NCI-H524 treated with DMSO at 0.1 percent for 48 hours (cell line): ENCODE results near the gene TNK2.
"Not testable (repeated sequence)": the region's sequence is repeated elsewhere in the genome, so short reads cannot be mapped to it uniquely, and the experiment has no call there.

ENCODE experiments used
- DNase-seq: peaks from one replicate; lab custom pipeline; 2025; lab: John Stamatoyannopoulos, UW

TNK2 gene

GRCh38 chr3:195907934-195908693 lies at the start of gene TNK2:
Gene TNK2 (minus strand): TSS chr3:195908551. CDS start chr3:195888588, 19,963 bp downstream.
- peak; percentile 53 for DNase-seq

GRCh38 chr3:195956577-195956976 lies 48.2 kb upstream of the TNK2 start:
- no peak for DNase-seq

GRCh38 chr3:195955416-195955841 lies 47.1 kb upstream of the TNK2 start:
- not testable (repeated sequence) for DNase-seq

GRCh38 chr3:195954752-195955119 lies 46.4 kb upstream of the TNK2 start:
- not testable (repeated sequence) for DNase-seq

- DNase-seq = not testable (repeated sequence)
Observed at GRCh38 chr3:195954052-195954751, 45.9 kb upstream of the TNK2 start.

- not testable (repeated sequence) for DNase-seq
Observed at GRCh38 chr3:195952590-195952989, 44.2 kb upstream of the TNK2 start.

- not testable (repeated sequence) for DNase-seq
Observed at GRCh38 chr3:195951443-195952177, 43.3 kb upstream of the TNK2 start.

GRCh38 chr3:195950731-195951130 lies 42.4 kb upstream of the TNK2 start:
- DNase-seq = not testable (repeated sequence)

- DNase-seq = not testable (repeated sequence)
Observed at GRCh38 chr3:195950164-195950563, 41.8 kb upstream of the TNK2 start.

- DNase-seq = not testable (repeated sequence)
Observed at GRCh38 chr3:195946910-195947699, 38.8 kb upstream of the TNK2 start.

- DNase-seq = not testable (repeated sequence)
Observed at GRCh38 chr3:195941265-195941815, 33.0 kb upstream of the TNK2 start.

- not testable (repeated sequence) for DNase-seq
Observed at GRCh38 chr3:195940806-195941205, 32.5 kb upstream of the TNK2 start.

- DNase-seq = not testable (repeated sequence)
Observed at GRCh38 chr3:195939526-195940470, 31.4 kb upstream of the TNK2 start.

GRCh38 chr3:195933044-195933430 lies 24.7 kb upstream of the TNK2 start:
- not testable (repeated sequence) for DNase-seq

GRCh38 chr3:195932418-195933043 lies 24.2 kb upstream of the TNK2 start:
- DNase-seq = no peak

GRCh38 chr3:195931582-195932273 lies 23.4 kb upstream of the TNK2 start:
- no peak for DNase-seq

- no peak for DNase-seq
Observed at GRCh38 chr3:195929452-195929851, 21.1 kb upstream of the TNK2 start.

- no peak for DNase-seq
Observed at GRCh38 chr3:195921334-195921791, 13.0 kb upstream of the TNK2 start.

GRCh38 chr3:195918176-195918575 lies 9.8 kb upstream of the TNK2 start:
- no peak for DNase-seq
